K562 (cell line): ENCODE results near the gene GPR135. TPM values are rescaled to one million over a fixed set of nuclear protein-coding genes. Genes with fewer than 3 reads are reported as not detected.

Source experiments
- CBX5 ChIP-seq: IDR thresholded peaks from 2 replicates; pipeline ENCODE4 v1.6.1; 2014; ENCODE audit warnings: low read depth, borderline replicate concordance
- DIDO1 ChIP-seq: fragments of 450-650 bp; IDR thresholded peaks from 2 replicates; pipeline ENCODE4 v1.6.1; 2016; ENCODE audit warnings: low read depth, missing biosample characterization, missing genetic modification characterization
- E2F3 ChIP-seq: fragments of 250-450 bp; sonication (Bioruptor Pico); IDR thresholded peaks from 2 replicates; pipeline ENCODE4 v1.4.0; 2020; ENCODE audit warnings: mild to moderate bottlenecking
- FOXA3 ChIP-seq, 2 experiments: fragments of 450-650 bp in 1 of 2; sonication (generic) in 1 of 2; formaldehyde crosslinking; IDR thresholded peaks in 1 of 2; conservative IDR thresholded peaks in 1 of 2; 2 replicates each; pipeline versions ENCODE4 v1.4.0 to v1.8.0; 2020 to 2022; ENCODE audit warnings: mild to moderate bottlenecking in 2 of 2, missing genetic modification reagents in 1 of 2
- HEY1 ChIP-seq: fragments of 250-450 bp; sonication (Bioruptor Pico); IDR thresholded peaks from 2 replicates; pipeline ENCODE4 v1.5.0; 2020; ENCODE audit warnings: mild to moderate bottlenecking, moderate library complexity, borderline replicate concordance
- KLF6 ChIP-seq: fragments of 250-450 bp; sonication (Bioruptor Pico); IDR thresholded peaks from 2 replicates; pipeline ENCODE4 v1.4.0; 2020; ENCODE audit warnings: mild to moderate bottlenecking, moderate library complexity, borderline replicate concordance
- MECOM ChIP-seq: fragments of 250-450 bp; sonication (Bioruptor Pico); IDR thresholded peaks from 2 replicates; pipeline ENCODE4 v1.8.0; 2022; ENCODE audit warnings: inconsistent platforms
- MYBL2 ChIP-seq, 2 experiments: fragments of 450-650 bp in 1 of 2; sonication (generic) in 1 of 2; formaldehyde crosslinking in 1 of 2; IDR thresholded peaks; 2 replicates each; pipeline versions ENCODE4 v1.6.1 to v1.8.1; 2017 to 2022; ENCODE audit warnings: borderline replicate concordance in 1 of 2, inconsistent platforms in 1 of 2, low read depth in 1 of 2, mild to moderate bottlenecking in 1 of 2, missing genetic modification reagents in 1 of 2, moderate library complexity in 1 of 2
- POLR2A ChIP-seq: fragments of 450-650 bp; conservative IDR thresholded peaks from 2 replicates; pipeline ENCODE4 v1.6.1; 2016
- SIN3B ChIP-seq: fragments of 450-650 bp; IDR thresholded peaks from 2 replicates; pipeline ENCODE4 v1.6.1; 2017; ENCODE audit warnings: low read depth, mild to moderate bottlenecking, moderate library complexity
- SMAD3 ChIP-seq: fragments of 450-650 bp; formaldehyde crosslinking; conservative IDR thresholded peaks from 2 replicates; pipeline ENCODE4 v1.4.0; 2020; ENCODE audit warnings: mild to moderate bottlenecking
- SPI1 ChIP-seq: IDR thresholded peaks from 2 replicates; pipeline ENCODE4 v1.6.1; 2011; ENCODE audit warnings: low read depth, low read length, control low read depth, borderline replicate concordance
- TAF1 ChIP-seq: IDR thresholded peaks from 2 replicates; pipeline ENCODE4 v1.6.1; 2011; ENCODE audit warnings: mild to moderate bottlenecking, low read length, moderate library complexity; ENCODE audit not compliant: insufficient read depth, control insufficient read depth, severe bottlenecking; ENCODE audit errors: extremely low read depth
- ZNF140 ChIP-seq: fragments of 250-450 bp; sonication (Bioruptor Pico); IDR thresholded peaks from 2 replicates; pipeline ENCODE4 v1.8.0; 2021; ENCODE audit warnings: moderate library complexity, mild to moderate bottlenecking, inconsistent platforms
- ZNF354B ChIP-seq: fragments of 250-450 bp; sonication (Bioruptor Pico); IDR thresholded peaks from 2 replicates; pipeline ENCODE4 v1.4.0; 2020
- ZNF445 ChIP-seq: fragments of 250-450 bp; sonication (Bioruptor Pico); IDR thresholded peaks from 2 replicates; pipeline ENCODE4 v1.4.0; 2020; ENCODE audit warnings: low read depth, mild to moderate bottlenecking, moderate library complexity
- ZNF778 ChIP-seq: fragments of 450-650 bp; formaldehyde crosslinking; IDR thresholded peaks from 2 replicates; pipeline ENCODE4 v1.4.0; 2020; ENCODE audit warnings: mild to moderate bottlenecking, moderate library complexity
- polyA plus RNA-seq, 8 experiments: library from polyadenylated mRNA; depleted of rRNA in 4 of 8; stranded (reverse) in 5 of 8; unstranded in 3 of 8; fragments of >200 nt; fragmentation: Nextera tagmentation in 2 of 8; fragmentation: Illumina TruSeq in 1 of 8; extraction: Ambion mirVana in 2 of 8; extraction: Trizol in 1 of 8; gene quantifications; 2 replicates each; pipeline versions ENCODE4 v1.2.1 to v1.2.3, GENCODE V29; 2011 to 2014; ENCODE audit warnings: inconsistent platforms in 1 of 8, missing spikeins in 1 of 8
- total RNA-seq, 7 experiments: library from RNA; depleted of rRNA in 6 of 7; stranded (reverse); fragments of >200 nt in 6 of 7; fragmentation: Illumina TruSeq in 2 of 7; extraction: Trizol in 2 of 7; gene quantifications; 2 replicates each; pipeline versions ENCODE4 v1.2.1 to v1.2.3, GENCODE V29; 2011 to 2021; ENCODE audit warnings: low replicate concordance in 1 of 7
- TF ChIP-seq, protein P1 (sequence below): fragments of 250-450 bp; sonication (Bioruptor Pico); IDR thresholded peaks from 2 replicates; pipeline ENCODE4 v1.5.0; 2021
- TF ChIP-seq, protein P2 (sequence below): sonication (generic); formaldehyde crosslinking; IDR thresholded peaks from 2 replicates; pipeline ENCODE4 v1.4.0; 2020; ENCODE audit warnings: mild to moderate bottlenecking, missing genetic modification reagents
- TF ChIP-seq, protein P3 (sequence below): IDR thresholded peaks from 2 replicates; pipeline ENCODE4 v1.6.1; 2014; ENCODE audit warnings: antibody characterized with exemption
- TF ChIP-seq, protein P4 (sequence below): fragments of 250-450 bp; sonication (Bioruptor Pico); IDR thresholded peaks from 2 replicates; pipeline ENCODE4 v1.4.0; 2020; ENCODE audit warnings: mild to moderate bottlenecking, moderate library complexity

GPR135 gene
- total and polyA plus RNA-seq, 9 of the 15 experiments (the other 6 are each of a cell fraction or from before 2014, with no cell fraction given), result 0.06 to 1.6 (median 1.0) TPM

DNA sequence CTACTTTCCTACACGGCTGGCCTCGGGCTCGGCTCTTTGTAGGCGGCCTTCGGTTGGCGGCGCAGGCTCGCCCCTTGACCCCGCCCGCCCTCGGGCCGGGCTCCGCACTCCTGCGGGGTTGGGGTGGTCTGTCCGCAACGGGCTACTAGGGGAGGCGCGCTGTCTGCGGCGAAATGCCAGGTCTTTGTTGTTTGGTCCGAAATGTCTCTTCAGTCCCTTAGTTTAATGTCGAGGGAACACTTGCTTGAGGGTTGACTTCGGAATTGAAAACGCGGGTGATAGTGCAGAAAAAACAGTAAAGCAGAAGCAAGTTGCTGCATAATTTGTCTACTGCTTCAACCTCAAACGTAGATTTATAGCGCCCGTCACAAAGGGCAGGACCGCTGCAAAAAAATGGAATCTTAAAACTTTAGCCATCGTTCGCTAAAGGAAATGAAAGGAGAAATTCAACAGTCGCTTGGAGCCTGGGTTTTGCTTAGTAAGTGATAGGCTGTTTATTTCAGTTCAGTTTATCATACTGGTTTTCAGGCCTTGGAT lies 19.5 kb upstream of the GPR135 start (continued):
- TF ChIP-seq ZNF140 (CRISPR knock-in tag), result no peak
- TF ChIP-seq SMAD3 (CRISPR knock-in tag), result no peak
- no peak for TF ChIP-seq CBX5
- no peak for TF ChIP-seq SIN3B
- TF ChIP-seq MECOM (CRISPR knock-in tag), result no peak
- TF ChIP-seq, protein P1, sequence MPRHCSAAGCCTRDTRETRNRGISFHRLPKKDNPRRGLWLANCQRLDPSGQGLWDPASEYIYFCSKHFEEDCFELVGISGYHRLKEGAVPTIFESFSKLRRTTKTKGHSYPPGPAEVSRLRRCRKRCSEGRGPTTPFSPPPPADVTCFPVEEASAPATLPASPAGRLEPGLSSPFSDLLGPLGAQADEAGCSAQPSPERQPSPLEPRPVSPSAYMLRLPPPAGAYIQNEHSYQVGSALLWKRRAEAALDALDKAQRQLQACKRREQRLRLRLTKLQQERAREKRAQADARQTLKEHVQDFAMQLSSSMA (CRISPR knock-in tag), result no peak
- TF ChIP-seq TAF1, result peak; percentile 10
- no peak for TF ChIP-seq ZNF445 (CRISPR knock-in tag)
- TF ChIP-seq ZNF354B (CRISPR knock-in tag), result no peak
- no peak for TF ChIP-seq FOXA3 (CRISPR knock-in tag; conservative IDR thresholded peaks at IDR 0.05 in 1 of 2, IDR thresholded peaks at IDR 0.05 in 1 of 2)
- TF ChIP-seq, protein P2, sequence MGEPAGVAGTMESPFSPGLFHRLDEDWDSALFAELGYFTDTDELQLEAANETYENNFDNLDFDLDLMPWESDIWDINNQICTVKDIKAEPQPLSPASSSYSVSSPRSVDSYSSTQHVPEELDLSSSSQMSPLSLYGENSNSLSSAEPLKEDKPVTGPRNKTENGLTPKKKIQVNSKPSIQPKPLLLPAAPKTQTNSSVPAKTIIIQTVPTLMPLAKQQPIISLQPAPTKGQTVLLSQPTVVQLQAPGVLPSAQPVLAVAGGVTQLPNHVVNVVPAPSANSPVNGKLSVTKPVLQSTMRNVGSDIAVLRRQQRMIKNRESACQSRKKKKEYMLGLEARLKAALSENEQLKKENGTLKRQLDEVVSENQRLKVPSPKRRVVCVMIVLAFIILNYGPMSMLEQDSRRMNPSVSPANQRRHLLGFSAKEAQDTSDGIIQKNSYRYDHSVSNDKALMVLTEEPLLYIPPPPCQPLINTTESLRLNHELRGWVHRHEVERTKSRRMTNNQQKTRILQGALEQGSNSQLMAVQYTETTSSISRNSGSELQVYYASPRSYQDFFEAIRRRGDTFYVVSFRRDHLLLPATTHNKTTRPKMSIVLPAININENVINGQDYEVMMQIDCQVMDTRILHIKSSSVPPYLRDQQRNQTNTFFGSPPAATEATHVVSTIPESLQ, result no peak
- TF ChIP-seq E2F3, result no peak
- TF ChIP-seq, protein P3, sequence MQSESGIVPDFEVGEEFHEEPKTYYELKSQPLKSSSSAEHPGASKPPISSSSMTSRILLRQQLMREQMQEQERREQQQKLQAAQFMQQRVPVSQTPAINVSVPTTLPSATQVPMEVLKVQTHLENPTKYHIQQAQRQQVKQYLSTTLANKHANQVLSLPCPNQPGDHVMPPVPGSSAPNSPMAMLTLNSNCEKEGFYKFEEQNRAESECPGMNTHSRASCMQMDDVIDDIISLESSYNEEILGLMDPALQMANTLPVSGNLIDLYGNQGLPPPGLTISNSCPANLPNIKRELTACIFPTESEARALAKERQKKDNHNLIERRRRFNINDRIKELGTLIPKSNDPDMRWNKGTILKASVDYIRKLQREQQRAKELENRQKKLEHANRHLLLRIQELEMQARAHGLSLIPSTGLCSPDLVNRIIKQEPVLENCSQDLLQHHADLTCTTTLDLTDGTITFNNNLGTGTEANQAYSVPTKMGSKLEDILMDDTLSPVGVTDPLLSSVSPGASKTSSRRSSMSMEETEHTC, result no peak
- no peak for TF ChIP-seq DIDO1 (tag)
- no peak for TF ChIP-seq POLR2A
- TF ChIP-seq SPI1, result no peak
- no peak for TF ChIP-seq KLF6 (CRISPR knock-in tag)
- no peak for TF ChIP-seq ZNF778 (CRISPR knock-in tag)
- TF ChIP-seq, protein P4, sequence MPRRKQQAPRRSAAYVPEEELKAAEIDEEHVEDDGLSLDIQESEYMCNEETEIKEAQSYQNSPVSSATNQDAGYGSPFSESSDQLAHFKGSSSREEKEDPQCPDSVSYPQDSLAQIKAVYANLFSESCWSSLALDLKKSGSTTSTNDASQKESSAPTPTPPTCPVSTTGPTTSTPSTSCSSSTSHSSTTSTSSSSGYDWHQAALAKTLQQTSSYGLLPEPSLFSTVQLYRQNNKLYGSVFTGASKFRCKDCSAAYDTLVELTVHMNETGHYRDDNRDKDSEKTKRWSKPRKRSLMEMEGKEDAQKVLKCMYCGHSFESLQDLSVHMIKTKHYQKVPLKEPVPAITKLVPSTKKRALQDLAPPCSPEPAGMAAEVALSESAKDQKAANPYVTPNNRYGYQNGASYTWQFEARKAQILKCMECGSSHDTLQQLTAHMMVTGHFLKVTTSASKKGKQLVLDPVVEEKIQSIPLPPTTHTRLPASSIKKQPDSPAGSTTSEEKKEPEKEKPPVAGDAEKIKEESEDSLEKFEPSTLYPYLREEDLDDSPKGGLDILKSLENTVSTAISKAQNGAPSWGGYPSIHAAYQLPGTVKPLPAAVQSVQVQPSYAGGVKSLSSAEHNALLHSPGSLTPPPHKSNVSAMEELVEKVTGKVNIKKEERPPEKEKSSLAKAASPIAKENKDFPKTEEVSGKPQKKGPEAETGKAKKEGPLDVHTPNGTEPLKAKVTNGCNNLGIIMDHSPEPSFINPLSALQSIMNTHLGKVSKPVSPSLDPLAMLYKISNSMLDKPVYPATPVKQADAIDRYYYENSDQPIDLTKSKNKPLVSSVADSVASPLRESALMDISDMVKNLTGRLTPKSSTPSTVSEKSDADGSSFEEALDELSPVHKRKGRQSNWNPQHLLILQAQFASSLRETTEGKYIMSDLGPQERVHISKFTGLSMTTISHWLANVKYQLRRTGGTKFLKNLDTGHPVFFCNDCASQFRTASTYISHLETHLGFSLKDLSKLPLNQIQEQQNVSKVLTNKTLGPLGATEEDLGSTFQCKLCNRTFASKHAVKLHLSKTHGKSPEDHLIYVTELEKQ (CRISPR knock-in tag), result no peak
- no peak for TF ChIP-seq HEY1 (CRISPR knock-in tag)
- TF ChIP-seq MYBL2 (IDR thresholded peaks at IDR 0.05; ENCODE audit: low read depth), result no peak
- no peak for TF ChIP-seq MYBL2 (CRISPR knock-in tag; IDR thresholded peaks at IDR 0.05; ENCODE audit: borderline replicate concordance)
